CD4-positive, alpha-beta T cell treated with Interleukin-6 for 4 hours (primary cell): Measurements from ENCODE around the gene SLC26A11.
"Not testable (repeated sequence)": the region's sequence is repeated elsewhere in the genome, so short reads cannot be mapped to it uniquely, and the experiment has no call there.

ENCODE experiments used
- DNase-seq: peaks from one replicate; pipeline ENCODE4 v3.0.0-alpha.2; 2020; ENCODE audit warnings: mixed read lengths

Gene SLC26A11

GRCh38 chr17:80245566-80246265 lies 25.5 kb downstream of the SLC26A11 start:
- DNase-seq, result no peak

- DNase-seq, result no peak
Measured at GRCh38 chr17:80246266-80246681, 26.0 kb downstream of the SLC26A11 start.

GRCh38 chr17:80246726-80247125 lies 26.5 kb downstream of the SLC26A11 start:
- DNase-seq, result no peak

- DNase-seq, result no peak
Measured at GRCh38 chr17:80247561-80247960, 27.3 kb downstream of the SLC26A11 start.

DNA sequence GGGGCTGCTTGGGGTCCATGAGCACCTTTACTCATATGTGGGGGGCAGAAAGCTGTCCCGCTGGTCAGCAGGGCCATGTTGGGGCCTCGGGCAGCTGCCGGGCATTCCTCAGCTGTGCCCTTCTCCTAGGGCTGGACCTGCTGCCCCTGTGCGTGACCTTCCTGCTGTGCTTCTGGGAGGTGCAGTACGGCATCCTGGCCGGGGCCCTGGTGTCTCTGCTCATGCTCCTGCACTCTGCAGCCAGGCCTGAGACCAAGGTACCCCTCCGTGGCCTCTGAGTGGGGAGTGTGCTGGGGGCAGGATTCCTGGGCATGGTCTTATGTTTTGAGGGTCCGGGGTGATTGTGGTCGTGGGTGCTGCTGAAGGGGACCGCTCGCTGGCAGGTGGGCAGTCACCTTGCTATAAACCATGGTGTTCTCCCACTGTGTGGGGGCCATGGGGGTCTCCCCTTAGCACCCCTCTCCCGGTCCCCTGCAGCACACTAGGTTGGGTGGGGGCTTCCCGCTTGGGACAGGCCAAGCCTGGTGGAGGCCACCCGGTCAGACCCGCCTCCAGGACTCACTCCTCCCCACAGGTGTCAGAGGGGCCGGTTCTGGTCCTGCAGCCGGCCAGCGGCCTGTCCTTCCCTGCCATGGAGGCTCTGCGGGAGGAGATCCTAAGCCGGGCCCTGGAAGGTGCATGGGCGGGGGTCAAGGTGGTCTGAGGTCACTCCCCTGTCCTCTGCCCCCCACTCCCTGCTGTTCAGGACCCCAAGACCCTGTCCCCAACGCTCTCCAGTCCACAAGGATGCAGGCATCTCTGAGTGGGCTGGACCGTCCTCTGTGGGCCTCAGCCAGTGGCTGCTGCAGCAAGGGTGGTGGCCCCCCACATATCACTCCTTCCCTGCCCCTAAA lies 28.0 kb downstream of the SLC26A11 start:
- no peak for DNase-seq

DNA sequence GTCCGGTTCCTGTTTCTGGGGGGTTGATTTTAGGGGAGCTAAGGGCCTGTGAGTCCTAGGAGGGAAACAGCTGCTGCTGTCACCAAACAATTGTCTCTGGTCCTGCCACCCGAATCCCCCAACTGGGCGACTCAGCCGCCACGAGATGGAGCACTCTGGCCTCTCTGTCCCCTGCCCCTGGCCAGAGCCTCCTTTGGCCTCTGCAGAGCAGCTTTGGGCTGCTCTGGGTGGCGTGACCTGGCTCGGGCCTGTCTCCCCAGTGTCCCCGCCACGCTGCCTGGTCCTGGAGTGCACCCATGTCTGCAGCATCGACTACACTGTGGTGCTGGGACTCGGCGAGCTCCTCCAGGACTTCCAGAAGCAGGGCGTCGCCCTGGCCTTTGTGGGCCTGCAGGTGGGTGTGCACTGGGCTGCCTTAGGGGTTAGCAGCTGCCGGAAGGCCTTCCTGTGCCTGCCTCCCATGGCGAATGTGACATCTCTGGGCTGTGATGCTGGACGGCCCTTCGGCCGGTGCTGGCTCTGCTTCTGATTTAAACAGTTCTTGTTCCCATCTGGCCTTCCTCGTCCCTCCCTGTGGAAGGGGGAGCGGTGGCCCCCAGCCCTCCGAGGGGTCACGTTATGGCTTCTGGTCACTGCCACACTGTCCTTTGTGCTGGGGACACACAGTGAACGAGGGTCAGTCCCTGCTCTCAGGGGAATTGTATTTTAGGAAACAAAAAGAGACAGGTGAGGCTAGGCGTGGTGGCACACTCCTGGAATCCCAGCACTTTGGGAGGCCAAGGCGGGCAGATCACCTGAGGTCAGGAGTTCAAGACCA lies 28.9 kb downstream of the SLC26A11 start:
- no peak for DNase-seq

DNA sequence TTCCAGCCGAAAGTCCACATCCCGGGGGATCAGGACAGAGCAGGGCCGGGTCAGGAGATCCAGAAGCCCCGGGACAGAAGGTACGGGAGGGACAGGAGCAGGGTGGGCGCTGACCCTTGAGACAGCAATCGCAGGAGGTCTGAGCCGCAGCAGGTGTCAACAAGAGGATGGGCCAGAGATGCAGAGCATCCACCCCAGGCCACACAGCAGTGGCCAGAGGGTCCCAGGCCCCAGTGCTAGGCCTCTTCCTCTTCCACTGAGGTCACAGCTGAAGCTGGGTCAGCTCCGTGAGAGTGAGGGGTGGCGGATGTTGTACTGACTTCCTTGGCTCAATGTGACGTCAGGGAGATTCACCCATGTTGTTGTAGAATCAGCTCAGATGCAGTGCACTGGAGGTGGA lies 31.7 kb downstream of the SLC26A11 start:
- no peak for DNase-seq

- peak; percentile 91 for DNase-seq
Measured at GRCh38 chr17:80252871-80253270, 32.6 kb downstream of the SLC26A11 start.

DNA sequence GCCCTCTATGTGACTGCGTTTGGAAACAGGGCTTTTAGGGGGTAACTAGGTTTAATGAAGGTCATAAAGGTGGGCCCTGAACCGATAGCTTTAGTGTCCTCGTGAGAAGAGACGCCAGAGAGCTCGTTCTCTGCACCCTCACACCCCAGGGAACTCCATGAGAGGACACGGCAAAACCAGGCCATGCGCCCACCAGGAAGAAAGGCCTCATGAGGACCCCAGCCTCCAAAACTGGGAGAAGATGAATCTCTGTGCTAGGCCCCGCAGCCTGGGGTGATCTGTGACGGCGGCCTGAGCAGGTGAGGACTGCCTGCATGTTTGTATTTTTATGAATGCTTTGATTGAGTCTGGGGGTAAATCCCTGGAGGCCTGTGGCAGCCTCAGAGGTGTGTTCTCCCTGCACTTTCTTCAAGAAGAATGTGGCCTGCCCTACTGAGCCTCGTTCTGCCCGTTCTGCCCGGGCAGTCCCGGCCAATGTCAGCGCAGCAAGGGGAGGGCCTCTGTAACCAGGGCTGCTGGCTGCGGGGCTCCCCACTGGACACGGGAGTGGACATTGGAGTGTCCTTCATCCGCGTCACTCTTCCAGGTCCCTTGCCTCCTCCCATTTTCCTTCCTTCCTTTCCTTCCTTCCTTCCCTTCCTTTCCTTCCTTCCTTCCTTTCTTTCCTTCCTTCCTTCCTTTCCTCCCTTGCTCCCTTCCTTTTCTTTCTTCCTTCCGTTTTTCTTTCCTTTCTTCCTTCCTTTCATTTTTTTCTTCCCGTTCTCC lies 33.6 kb downstream of the SLC26A11 start:
- no peak for DNase-seq

DNA sequence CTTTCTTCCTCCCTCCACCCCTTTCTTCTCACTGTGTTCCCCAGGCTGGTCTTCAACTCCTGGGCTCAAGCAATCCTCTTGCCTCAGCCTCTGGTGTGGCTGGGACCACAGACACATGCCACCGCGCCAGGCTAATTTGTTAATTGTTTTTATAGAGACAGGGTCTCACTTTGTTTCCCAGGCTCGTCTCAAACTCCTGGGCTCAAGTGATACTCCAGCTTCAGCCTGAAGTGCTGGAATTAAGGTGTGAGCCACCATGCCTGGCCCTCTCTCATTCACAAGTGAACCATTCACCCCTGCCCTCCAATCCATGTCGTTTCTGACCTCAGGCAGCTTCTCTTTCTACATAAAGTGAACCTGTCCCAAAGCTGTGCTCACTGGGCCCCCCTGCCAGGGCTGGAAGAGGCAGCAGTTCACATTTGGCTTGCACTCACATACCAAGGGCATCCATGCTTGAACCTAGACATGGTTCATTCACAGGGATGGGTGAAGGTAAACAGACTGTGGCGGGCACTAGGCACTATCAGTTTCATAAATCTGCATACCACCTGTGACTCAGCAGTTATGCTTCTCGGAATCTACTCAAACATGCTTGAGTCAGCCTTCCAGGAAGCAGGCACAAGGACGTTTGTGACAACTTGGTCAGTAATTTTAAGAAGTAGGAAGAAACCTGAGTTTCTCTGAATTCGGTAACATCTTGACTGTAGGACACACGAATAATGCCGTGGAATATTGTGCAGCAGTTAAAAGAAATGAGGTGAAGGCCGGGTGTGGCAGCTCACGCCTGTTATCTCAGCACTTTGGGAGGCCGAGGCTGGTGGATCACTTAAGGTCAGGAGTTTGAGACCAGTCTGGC lies 34.4 kb downstream of the SLC26A11 start:
- peak; percentile 73 for DNase-seq

DNA sequence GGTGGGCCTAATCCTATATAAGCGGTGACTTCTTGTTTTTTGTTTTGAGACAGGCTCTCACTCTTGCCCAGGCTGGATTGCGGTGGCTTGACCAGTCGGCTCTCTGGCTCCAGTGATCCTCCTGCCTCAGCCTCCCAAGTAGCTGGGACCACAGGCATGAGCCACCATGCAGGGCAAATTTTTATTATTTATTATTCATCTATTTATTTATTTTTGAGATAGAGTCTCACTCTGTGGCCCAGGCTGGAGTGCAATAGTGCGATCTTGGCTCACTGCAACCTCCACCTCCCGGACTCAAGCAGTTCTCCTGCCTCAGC lies 35.8 kb downstream of the SLC26A11 start:
- DNase-seq, result no peak

GRCh38 chr17:80257716-80258213 lies 37.5 kb downstream of the SLC26A11 start:
- DNase-seq, result no peak

- DNase-seq, result not testable (repeated sequence)
Measured at GRCh38 chr17:80258296-80258695, 38.1 kb downstream of the SLC26A11 start.

- peak; percentile 33 for DNase-seq
Measured at GRCh38 chr17:80259457-80260068, 39.3 kb downstream of the SLC26A11 start.

- DNase-seq, result peak; percentile 84
Measured at GRCh38 chr17:80260069-80260535, 39.9 kb downstream of the SLC26A11 start.

DNA sequence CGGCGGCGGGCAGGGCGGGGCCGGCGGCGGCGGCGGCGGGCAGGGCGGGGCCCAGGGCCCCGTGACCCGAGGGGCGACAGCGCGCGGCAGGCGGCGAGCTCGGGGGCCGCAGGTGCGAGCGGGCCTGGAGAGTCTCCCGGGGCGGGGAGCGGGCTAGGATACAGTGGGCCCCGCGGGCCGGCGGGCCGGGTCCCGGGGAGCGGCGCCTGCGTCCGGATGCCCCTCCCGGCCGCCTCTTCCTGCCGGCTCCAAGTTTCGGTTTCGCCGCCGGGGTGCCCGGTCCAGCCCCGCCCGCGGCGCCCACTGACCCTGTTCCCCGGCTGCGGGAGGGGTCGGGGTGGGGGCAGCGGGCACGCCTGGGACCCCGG lies 40.5 kb downstream of the SLC26A11 start, which contains the start of gene RNF213:
RNF213 (plus strand) TSS at position 62 of the 368 bp plus-strand sequence. CDS start 2,830 bp downstream, outside the sequence.
- DNase-seq, result peak; percentile 66

GRCh38 chr17:80261159-80261894 lies 41.1 kb downstream of the SLC26A11 start:
- peak; percentile 85 for DNase-seq

DNA sequence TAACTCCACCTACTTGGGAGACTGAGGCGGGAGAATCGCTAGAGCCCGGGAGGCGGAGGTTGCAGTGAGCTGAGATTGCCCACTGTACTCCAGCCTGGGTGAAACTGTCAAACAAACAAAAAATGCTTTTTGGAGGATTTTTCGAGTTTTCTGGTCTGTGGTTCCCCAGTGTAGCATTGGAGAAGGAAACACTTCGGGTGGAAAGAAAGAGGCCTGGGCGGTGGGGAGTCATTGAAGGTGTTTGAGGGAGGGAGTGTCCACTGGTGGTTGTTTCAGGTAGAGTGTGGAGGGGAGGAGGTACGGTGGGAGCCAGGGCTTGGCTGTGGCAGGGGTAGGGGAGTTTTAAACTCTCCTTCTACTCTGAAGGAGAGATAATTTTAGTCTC lies 41.7 kb downstream of the SLC26A11 start:
- no peak for DNase-seq

- no peak for DNase-seq
Measured at GRCh38 chr17:80262291-80262690, 42.1 kb downstream of the SLC26A11 start.

- no peak for DNase-seq
Measured at GRCh38 chr17:80262775-80263244, 42.6 kb downstream of the SLC26A11 start.
